ENCODE results near the gene FGB.

DNA sequence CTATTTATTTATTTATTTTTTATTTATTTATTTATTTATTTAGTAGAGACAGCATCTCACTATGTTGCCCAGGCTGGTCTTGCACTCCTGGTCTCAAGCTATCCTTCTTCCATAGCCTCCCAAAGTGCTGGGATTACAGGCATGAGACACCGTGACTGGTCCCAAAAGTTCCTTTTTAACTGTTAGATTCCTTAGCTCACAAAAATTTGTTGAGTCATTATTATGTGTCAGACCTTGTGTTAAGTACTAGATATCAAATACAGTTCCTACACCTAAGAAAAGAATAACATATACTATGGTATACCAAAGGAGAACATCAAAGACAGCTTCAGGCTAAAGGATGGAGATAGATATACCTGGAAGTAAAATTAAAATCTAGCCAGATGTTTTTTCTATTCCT, 16.1 kb downstream of the FGB start:
- TF ChIP-seq, protein P1, sequence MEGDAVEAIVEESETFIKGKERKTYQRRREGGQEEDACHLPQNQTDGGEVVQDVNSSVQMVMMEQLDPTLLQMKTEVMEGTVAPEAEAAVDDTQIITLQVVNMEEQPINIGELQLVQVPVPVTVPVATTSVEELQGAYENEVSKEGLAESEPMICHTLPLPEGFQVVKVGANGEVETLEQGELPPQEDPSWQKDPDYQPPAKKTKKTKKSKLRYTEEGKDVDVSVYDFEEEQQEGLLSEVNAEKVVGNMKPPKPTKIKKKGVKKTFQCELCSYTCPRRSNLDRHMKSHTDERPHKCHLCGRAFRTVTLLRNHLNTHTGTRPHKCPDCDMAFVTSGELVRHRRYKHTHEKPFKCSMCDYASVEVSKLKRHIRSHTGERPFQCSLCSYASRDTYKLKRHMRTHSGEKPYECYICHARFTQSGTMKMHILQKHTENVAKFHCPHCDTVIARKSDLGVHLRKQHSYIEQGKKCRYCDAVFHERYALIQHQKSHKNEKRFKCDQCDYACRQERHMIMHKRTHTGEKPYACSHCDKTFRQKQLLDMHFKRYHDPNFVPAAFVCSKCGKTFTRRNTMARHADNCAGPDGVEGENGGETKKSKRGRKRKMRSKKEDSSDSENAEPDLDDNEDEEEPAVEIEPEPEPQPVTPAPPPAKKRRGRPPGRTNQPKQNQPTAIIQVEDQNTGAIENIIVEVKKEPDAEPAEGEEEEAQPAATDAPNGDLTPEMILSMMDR (conservative IDR thresholded peaks at IDR 0.05; ENCODE audit: low read depth in 2 of 2), result no peak
- no peak for TF ChIP-seq EZH2phosphoT487 (IDR thresholded peaks at IDR 0.05; ENCODE audit: unreplicated experiment)

Measured in GM23338 (cell line).